ENCODE measurements around the gene HMGB2.
A peak's percentile ranks its signal among the peaks of the same experiment; 100 is the strongest.

Gene HMGB2

GRCh38 chr4:173307778-173308177 is 26.4 kb downstream of the HMGB2 start:
- DNase-seq (ENCODE audit: insufficient read length, low spot score) (no peak), FAIRE-seq (no peak)
- TF ChIP-seq SPI1 (IDR thresholded peaks at IDR 0.05; ENCODE audit: low read depth, low read length), result no peak
- TF ChIP-seq POLR2A (IDR thresholded peaks at IDR 0.05; ENCODE audit: low read depth, low read length), result no peak
- no peak for TF ChIP-seq TAF1 (IDR thresholded peaks at IDR 0.05; ENCODE audit: low read depth, low read length)
- TF ChIP-seq POLR2AphosphoS5 (IDR thresholded peaks at IDR 0.05; ENCODE audit: low read depth, low read length), result no peak
- no peak for TF ChIP-seq PAX5 (IDR thresholded peaks at IDR 0.05; ENCODE audit: insufficient read depth, low read length, severe bottlenecking)
- no peak for TF ChIP-seq POU2F2 (IDR thresholded peaks at IDR 0.05; ENCODE audit: low read depth, low read length)

DNA sequence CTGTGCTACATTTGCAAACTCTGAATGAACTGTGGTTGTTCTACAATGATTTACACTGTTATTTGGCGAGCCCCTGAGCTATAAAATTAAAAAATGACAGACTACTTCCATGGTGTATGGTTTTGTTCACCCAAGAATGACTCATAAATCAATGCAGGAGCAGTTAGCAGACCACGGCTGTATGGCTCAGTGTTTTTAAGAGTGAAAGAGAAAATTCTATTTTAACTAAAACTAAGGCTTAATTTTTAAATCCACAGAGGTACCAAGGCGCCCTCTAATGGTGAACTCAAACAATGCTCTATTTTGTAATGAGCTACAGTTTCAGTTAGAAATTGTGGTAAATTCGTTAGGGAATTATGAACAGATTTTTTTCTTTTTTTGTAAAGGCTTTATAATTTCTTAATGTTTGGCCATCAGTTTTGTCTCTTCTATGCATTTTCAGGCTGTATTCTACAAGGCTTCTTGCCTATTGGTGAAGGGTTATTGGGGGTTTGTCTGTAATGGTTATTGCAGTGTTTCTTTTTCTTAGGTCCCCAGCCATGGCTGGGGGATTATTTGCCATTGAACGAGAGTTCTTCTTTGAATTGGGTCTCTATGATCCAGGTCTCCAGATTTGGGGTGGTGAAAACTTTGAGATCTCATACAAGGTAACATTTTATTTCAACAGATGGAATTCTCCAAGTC is 32.5 kb downstream of the HMGB2 start:
- no peak for TF ChIP-seq SPI1 (IDR thresholded peaks at IDR 0.05; ENCODE audit: low read depth, low read length)
- no peak for TF ChIP-seq TAF1 (IDR thresholded peaks at IDR 0.05; ENCODE audit: low read depth, low read length)
- no peak for TF ChIP-seq PAX5 (IDR thresholded peaks at IDR 0.05; ENCODE audit: insufficient read depth, low read length, severe bottlenecking)
- no peak for TF ChIP-seq POU2F2 (IDR thresholded peaks at IDR 0.05; ENCODE audit: low read depth, low read length)
- TF ChIP-seq POLR2AphosphoS5 (IDR thresholded peaks at IDR 0.05; ENCODE audit: low read depth, low read length), result no peak
- no peak for TF ChIP-seq POLR2A (IDR thresholded peaks at IDR 0.05; ENCODE audit: low read depth, low read length)
- FAIRE-seq, result no peak

GRCh38 chr4:173294444-173294843 is 39.7 kb downstream of the HMGB2 start:
- DNase-seq (ENCODE audit: insufficient read length, low spot score) (no peak), FAIRE-seq (no peak)
- TF ChIP-seq PAX5 (IDR thresholded peaks at IDR 0.05; ENCODE audit: insufficient read depth, low read length, severe bottlenecking), result no peak
- TF ChIP-seq SPI1 (IDR thresholded peaks at IDR 0.05; ENCODE audit: low read depth, low read length), result no peak
- TF ChIP-seq POLR2AphosphoS5 (IDR thresholded peaks at IDR 0.05; ENCODE audit: low read depth, low read length), result no peak
- no peak for TF ChIP-seq TAF1 (IDR thresholded peaks at IDR 0.05; ENCODE audit: low read depth, low read length)
- no peak for TF ChIP-seq POLR2A (IDR thresholded peaks at IDR 0.05; ENCODE audit: low read depth, low read length)
- no peak for TF ChIP-seq POU2F2 (IDR thresholded peaks at IDR 0.05; ENCODE audit: low read depth, low read length)

More for the DNA sequence above, 32.5 kb downstream of the HMGB2 start:
- DNase-seq (ENCODE audit: insufficient read length, low spot score), result no peak

DNA sequence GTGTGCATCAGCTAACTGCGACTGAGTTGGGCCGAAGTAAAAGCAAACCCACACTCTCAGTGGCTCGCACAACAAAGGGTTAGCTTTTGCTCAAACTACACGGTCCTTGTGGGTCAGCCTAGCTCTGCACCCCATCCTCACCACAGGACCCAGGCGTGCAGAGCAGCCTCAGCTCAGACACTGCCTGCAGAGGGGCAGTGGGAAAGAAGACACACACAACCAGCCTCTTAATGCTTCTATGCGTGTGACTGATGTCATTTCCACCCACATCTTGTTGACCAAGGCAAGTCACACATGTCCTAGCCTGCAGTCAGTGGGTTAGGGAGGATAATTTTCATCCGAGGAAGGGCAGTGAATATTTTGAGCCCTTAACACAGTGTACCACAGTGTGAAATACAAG is 40.5 kb downstream of the HMGB2 start:
- peak; percentile 71 for FAIRE-seq
- DNase-seq (ENCODE audit: insufficient read length, low spot score), result no peak
- TF ChIP-seq SPI1 (IDR thresholded peaks at IDR 0.05; ENCODE audit: low read depth, low read length) (no peak), PAX5 (IDR thresholded peaks at IDR 0.05; ENCODE audit: insufficient read depth, low read length, severe bottlenecking) (no peak), TAF1 (IDR thresholded peaks at IDR 0.05; ENCODE audit: low read depth, low read length) (no peak), POLR2A (IDR thresholded peaks at IDR 0.05; ENCODE audit: low read depth, low read length) (no peak), POU2F2 (IDR thresholded peaks at IDR 0.05; ENCODE audit: low read depth, low read length) (no peak), POLR2AphosphoS5 (IDR thresholded peaks at IDR 0.05; ENCODE audit: low read depth, low read length) (no peak)

- DNase-seq (ENCODE audit: insufficient read length, low spot score) (no peak), FAIRE-seq (no peak)
- no peak for TF ChIP-seq POLR2A (IDR thresholded peaks at IDR 0.05; ENCODE audit: low read depth, low read length)
- no peak for TF ChIP-seq POLR2AphosphoS5 (IDR thresholded peaks at IDR 0.05; ENCODE audit: low read depth, low read length)
- TF ChIP-seq TAF1 (IDR thresholded peaks at IDR 0.05; ENCODE audit: low read depth, low read length), result no peak
- no peak for TF ChIP-seq PAX5 (IDR thresholded peaks at IDR 0.05; ENCODE audit: insufficient read depth, low read length, severe bottlenecking)
- no peak for TF ChIP-seq SPI1 (IDR thresholded peaks at IDR 0.05; ENCODE audit: low read depth, low read length)
- TF ChIP-seq POU2F2 (IDR thresholded peaks at IDR 0.05; ENCODE audit: low read depth, low read length), result no peak
These were observed 42.3 kb downstream of the HMGB2 start for GRCh38 chr4:173291899-173292298.

DNA sequence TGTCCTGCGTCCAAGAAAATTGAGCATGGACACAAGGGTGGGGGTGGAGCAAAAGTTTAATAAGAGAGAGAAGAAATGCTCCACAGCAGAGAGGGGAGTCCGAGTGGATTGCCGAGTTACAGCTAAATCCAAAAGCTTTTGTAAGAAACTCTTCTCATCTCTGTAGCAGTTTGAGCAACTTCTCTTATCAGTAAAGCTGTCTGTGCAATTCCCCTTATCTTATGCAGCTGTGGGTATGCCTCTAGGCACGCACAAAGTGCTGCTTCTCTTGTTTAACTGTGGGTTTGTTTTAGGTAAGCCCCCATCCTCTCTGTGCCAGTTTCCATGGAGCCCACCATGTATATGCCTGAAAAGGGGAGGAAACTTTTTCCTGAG is 44.8 kb downstream of the HMGB2 start:
- no peak for DNase-seq (ENCODE audit: insufficient read length, low spot score)
- no peak for FAIRE-seq
- TF ChIP-seq POLR2AphosphoS5 (IDR thresholded peaks at IDR 0.05; ENCODE audit: low read depth, low read length), result no peak
- no peak for TF ChIP-seq SPI1 (IDR thresholded peaks at IDR 0.05; ENCODE audit: low read depth, low read length)
- no peak for TF ChIP-seq TAF1 (IDR thresholded peaks at IDR 0.05; ENCODE audit: low read depth, low read length)
- no peak for TF ChIP-seq POU2F2 (IDR thresholded peaks at IDR 0.05; ENCODE audit: low read depth, low read length)
- TF ChIP-seq POLR2A (IDR thresholded peaks at IDR 0.05; ENCODE audit: low read depth, low read length), result no peak
- TF ChIP-seq PAX5 (IDR thresholded peaks at IDR 0.05; ENCODE audit: insufficient read depth, low read length, severe bottlenecking), result no peak

GRCh38 chr4:173288698-173289352 is 45.3 kb downstream of the HMGB2 start:
- FAIRE-seq (peak; percentile 38), DNase-seq (ENCODE audit: insufficient read length, low spot score) (no peak)
- TF ChIP-seq POLR2AphosphoS5 (IDR thresholded peaks at IDR 0.05; ENCODE audit: low read depth, low read length) (no peak), POU2F2 (IDR thresholded peaks at IDR 0.05; ENCODE audit: low read depth, low read length) (no peak), PAX5 (IDR thresholded peaks at IDR 0.05; ENCODE audit: insufficient read depth, low read length, severe bottlenecking) (no peak), POLR2A (IDR thresholded peaks at IDR 0.05; ENCODE audit: low read depth, low read length) (no peak), SPI1 (IDR thresholded peaks at IDR 0.05; ENCODE audit: low read depth, low read length) (no peak), TAF1 (IDR thresholded peaks at IDR 0.05; ENCODE audit: low read depth, low read length) (no peak)

DNA sequence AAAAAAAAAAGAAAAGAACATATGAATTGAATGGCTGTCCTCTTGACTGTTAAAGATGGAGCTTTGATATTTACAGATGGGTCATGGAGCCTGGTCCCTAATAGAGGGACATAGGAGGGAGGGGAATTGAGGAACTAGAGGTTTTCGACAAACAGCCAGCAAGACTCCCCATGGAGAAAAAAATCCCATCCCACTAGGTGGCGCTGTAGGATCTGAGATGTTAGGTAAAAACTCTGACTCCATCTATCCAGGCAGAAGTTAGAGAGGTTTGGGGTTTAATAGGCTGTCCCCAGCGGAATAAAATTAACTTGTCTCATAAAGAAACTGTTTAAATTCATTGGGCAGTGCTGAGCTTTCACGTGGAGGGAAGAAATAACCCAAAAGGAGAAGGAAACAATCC is 45.9 kb downstream of the HMGB2 start:
- FAIRE-seq, result no peak
- TF ChIP-seq TAF1 (IDR thresholded peaks at IDR 0.05; ENCODE audit: low read depth, low read length) (no peak), POU2F2 (IDR thresholded peaks at IDR 0.05; ENCODE audit: low read depth, low read length) (no peak), POLR2AphosphoS5 (IDR thresholded peaks at IDR 0.05; ENCODE audit: low read depth, low read length) (no peak), PAX5 (IDR thresholded peaks at IDR 0.05; ENCODE audit: insufficient read depth, low read length, severe bottlenecking) (no peak), SPI1 (IDR thresholded peaks at IDR 0.05; ENCODE audit: low read depth, low read length) (no peak), POLR2A (IDR thresholded peaks at IDR 0.05; ENCODE audit: low read depth, low read length) (no peak)
- no peak for DNase-seq (ENCODE audit: insufficient read length, low spot score)

- DNase-seq (ENCODE audit: insufficient read length, low spot score) (no peak), FAIRE-seq (no peak)
- no peak for TF ChIP-seq POLR2AphosphoS5 (IDR thresholded peaks at IDR 0.05; ENCODE audit: low read depth, low read length)
- TF ChIP-seq SPI1 (IDR thresholded peaks at IDR 0.05; ENCODE audit: low read depth, low read length), result no peak
- TF ChIP-seq PAX5 (IDR thresholded peaks at IDR 0.05; ENCODE audit: insufficient read depth, low read length, severe bottlenecking), result no peak
- TF ChIP-seq TAF1 (IDR thresholded peaks at IDR 0.05; ENCODE audit: low read depth, low read length), result no peak
- no peak for TF ChIP-seq POLR2A (IDR thresholded peaks at IDR 0.05; ENCODE audit: low read depth, low read length)
- TF ChIP-seq POU2F2 (IDR thresholded peaks at IDR 0.05; ENCODE audit: low read depth, low read length), result no peak
These were observed 46.7 kb downstream of the HMGB2 start for GRCh38 chr4:173287486-173287885.

All from GM12891 (cell line).